Activated CD8-positive, alpha-beta T cell treated with anti-CD3 and anti-CD28 coated beads for 36 hours (primary cell): ENCODE measurements around the gene AHCY. TPM values are rescaled to one million over a fixed set of nuclear protein-coding genes. Genes with fewer than 3 reads are reported as not detected.
"Not testable (repeated sequence)": the region's sequence is repeated elsewhere in the genome, so short reads cannot be mapped to it uniquely, and the experiment has no call there.

ENCODE experiments used
- ATAC-seq: fragments of 200-7000 bp; cut with Tn5 transposase; one replicate; pipeline ENCODE4 v1.10.0; 2021; ENCODE audit warnings: mild to moderate bottlenecking, moderate library complexity
- CTCF ChIA-PET: fragments of 350-600 bp; sonication (Branson Sonifier 250); formaldehyde crosslinking; loops from one replicate; lab custom pipeline; 2021; ENCODE audit warnings: antibody characterized with exemption; lab: Charles Lee
- POLR2A ChIA-PET: fragments of 350-600 bp; sonication (Branson Sonifier 250); formaldehyde crosslinking; loops from one replicate; lab custom pipeline; 2021; ENCODE audit warnings: antibody characterized with exemption; lab: Charles Lee
- DNase-seq: peaks from one replicate; pipeline ENCODE4 v3.0.0-alpha.2; 2020
- H3K27ac Mint-ChIP-seq: one replicate; pipeline ENCODE4 v1.8.0; 2021; ENCODE audit warnings: mild to moderate bottlenecking, mixed read lengths
- H3K27me3 Mint-ChIP-seq: one replicate; pipeline ENCODE4 v1.8.0; 2021; ENCODE audit warnings: mixed read lengths
- H3K36me3 Mint-ChIP-seq: one replicate; pipeline ENCODE4 v1.8.0; 2021; ENCODE audit warnings: low read depth, mixed read lengths
- H3K4me1 Mint-ChIP-seq: one replicate; pipeline ENCODE4 v1.8.0; 2021; ENCODE audit warnings: low read depth, mixed read lengths
- H3K4me3 Mint-ChIP-seq: one replicate; pipeline ENCODE4 v1.8.0; 2021; ENCODE audit warnings: mild to moderate bottlenecking, moderate library complexity, mixed read lengths
- H3K9me3 Mint-ChIP-seq: one replicate; pipeline ENCODE4 v1.8.0; 2021; ENCODE audit warnings: mixed read lengths
- intact Hi-C: fragments of 100-400 bp; cut with micrococcal nuclease; formaldehyde crosslinking; loops from one replicate; pipeline ENCODE4 v1.10.0; 2022
- total RNA-seq, 2 experiments: library from RNA; stranded (reverse); gene quantifications; one replicate each; pipeline ENCODE4 v1.2.3, GENCODE V29; 2021
- TF ChIP-seq, protein P1 (sequence below): fragments of 200-600 bp; IDR thresholded peaks from one replicate; pipeline ENCODE4 v1.8.0; 2022; ENCODE audit warnings: antibody characterized with exemption, mild to moderate bottlenecking

AHCY gene
- total RNA-seq, 2 experiments from 2014 or later = 256 to 258 TPM

DNA sequence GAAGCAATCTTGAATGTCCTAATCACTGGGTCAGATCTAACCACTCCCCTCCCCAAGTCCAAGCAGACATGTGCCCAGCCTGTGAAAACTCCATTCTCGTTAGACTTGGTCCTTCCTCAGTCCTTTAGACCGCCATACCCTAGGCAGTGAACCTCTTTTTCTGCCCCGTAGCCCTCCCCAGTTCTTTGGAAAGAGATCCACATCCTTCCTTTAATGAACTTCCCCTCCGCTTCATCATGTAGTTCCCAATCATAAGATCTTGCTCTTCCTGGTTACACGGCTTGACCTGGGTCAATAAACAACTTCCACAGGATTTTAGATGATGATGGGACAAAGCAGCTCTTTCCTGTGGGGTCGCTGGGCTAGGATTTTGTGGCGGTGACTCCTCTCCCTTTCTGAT lies 9.6 kb downstream of the AHCY start:
- ChIA-PET CTCF (no interaction called here), POLR2A (interaction anchor here (0.9 to 1.6 kb wide), 2 partner anchors 7 to 228 kb away, joined by 3 read pairs; no protein-coding TSS in a partner anchor)
- H3K4me1 Mint-ChIP-seq = peaks cover 3% of the 10 kb centered on the region
- H3K27ac Mint-ChIP-seq = no peak overlapping the region
- no peak overlapping the region for H3K4me3 Mint-ChIP-seq
- TF ChIP-seq, protein P1, sequence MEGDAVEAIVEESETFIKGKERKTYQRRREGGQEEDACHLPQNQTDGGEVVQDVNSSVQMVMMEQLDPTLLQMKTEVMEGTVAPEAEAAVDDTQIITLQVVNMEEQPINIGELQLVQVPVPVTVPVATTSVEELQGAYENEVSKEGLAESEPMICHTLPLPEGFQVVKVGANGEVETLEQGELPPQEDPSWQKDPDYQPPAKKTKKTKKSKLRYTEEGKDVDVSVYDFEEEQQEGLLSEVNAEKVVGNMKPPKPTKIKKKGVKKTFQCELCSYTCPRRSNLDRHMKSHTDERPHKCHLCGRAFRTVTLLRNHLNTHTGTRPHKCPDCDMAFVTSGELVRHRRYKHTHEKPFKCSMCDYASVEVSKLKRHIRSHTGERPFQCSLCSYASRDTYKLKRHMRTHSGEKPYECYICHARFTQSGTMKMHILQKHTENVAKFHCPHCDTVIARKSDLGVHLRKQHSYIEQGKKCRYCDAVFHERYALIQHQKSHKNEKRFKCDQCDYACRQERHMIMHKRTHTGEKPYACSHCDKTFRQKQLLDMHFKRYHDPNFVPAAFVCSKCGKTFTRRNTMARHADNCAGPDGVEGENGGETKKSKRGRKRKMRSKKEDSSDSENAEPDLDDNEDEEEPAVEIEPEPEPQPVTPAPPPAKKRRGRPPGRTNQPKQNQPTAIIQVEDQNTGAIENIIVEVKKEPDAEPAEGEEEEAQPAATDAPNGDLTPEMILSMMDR = no peak
- intact Hi-C loops = no loop called here
- no peaks in the 10 kb centered on the region for H3K9me3 Mint-ChIP-seq
- no peak for ATAC-seq
- no peaks in the 10 kb centered on the region for H3K27me3 Mint-ChIP-seq
- DNase-seq = no peak
- H3K36me3 Mint-ChIP-seq = peaks cover 56% of the 10 kb centered on the region

DNA sequence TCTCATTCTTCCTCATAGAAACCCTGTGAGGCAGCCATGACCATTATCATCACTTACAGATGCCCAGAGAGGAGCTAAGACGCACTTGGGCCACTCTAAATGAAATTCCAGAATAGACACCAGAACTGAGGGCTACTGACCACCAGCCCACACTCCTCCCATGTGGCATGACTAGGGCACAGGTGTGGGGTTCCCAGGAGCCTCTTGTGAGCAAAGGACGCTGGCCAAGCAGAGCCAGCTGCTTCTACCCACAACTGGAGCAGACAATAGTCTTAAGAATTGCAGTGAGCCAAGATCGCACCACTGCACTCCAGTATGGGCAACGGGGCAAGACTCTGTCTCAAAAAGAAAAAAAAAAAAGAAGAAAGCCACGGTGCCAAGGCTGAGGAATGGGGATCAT lies 10.0 kb downstream of the AHCY start:
- DNase-seq (no peak), ATAC-seq (no peak)
- no peak overlapping the region for H3K27ac Mint-ChIP-seq
- H3K9me3 Mint-ChIP-seq = no peaks in the 10 kb centered on the region
- ChIA-PET POLR2A (interaction anchor here (0.9 to 1.6 kb wide), 2 partner anchors 8 to 228 kb away, joined by 3 read pairs; no protein-coding TSS in a partner anchor), CTCF (no interaction called here)
- peaks cover 3% of the 10 kb centered on the region for H3K4me1 Mint-ChIP-seq
- H3K4me3 Mint-ChIP-seq = no peak overlapping the region
- H3K27me3 Mint-ChIP-seq = no peaks in the 10 kb centered on the region
- peaks cover 61% of the 10 kb centered on the region for H3K36me3 Mint-ChIP-seq
- intact Hi-C loops = no loop called here
- TF ChIP-seq, protein P1 = no peak

DNA sequence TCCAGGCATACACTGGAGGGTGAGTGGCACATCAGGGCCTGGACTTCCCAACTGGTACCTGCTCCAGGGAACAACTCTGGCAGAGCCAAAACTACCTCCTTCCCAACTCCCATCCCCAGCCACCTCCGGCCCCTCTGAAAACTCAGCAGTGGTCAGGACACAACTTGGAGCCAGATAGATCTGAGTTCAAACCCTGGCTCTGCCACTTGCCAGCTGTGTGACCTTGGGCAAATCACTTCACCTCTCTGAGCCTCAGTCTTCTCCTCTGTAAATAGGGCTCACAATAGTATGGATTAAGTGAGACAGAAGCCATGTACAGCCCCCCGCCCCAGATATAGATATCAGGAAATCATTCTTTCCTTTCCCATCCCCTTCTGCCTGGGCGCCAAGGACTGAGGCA lies 10.7 kb downstream of the AHCY start:
- intact Hi-C loops = no loop called here
- Mint-ChIP-seq H3K9me3 (no peaks in the 10 kb centered on the region), H3K4me3 (no peak overlapping the region), H3K27ac (no peak overlapping the region), H3K36me3 (peaks cover 64% of the 10 kb centered on the region), H3K27me3 (no peaks in the 10 kb centered on the region), H3K4me1 (peaks cover under 1% of the 10 kb centered on the region)
- ChIA-PET POLR2A (interaction anchor here (1.6 kb wide), 1 partner anchor 9 kb away, joined by 3 read pairs; no protein-coding TSS in a partner anchor), CTCF (no interaction called here)
- TF ChIP-seq, protein P1 = no peak
- ATAC-seq (no peak), DNase-seq (no peak)

- DNase-seq (no peak), ATAC-seq (no peak)
- intact Hi-C loops = no loop called here
- POLR2A ChIA-PET = interaction anchor here (0.7 to 1.4 kb wide), 2 partner anchors 9 to 57 kb away, joined by 3 read pairs; no protein-coding TSS in a partner anchor
- Mint-ChIP-seq H3K4me1 (no peaks in the 10 kb centered on the region), H3K36me3 (peaks cover 70% of the 10 kb centered on the region), H3K9me3 (no peaks in the 10 kb centered on the region), H3K27ac (no peak overlapping the region), H3K27me3 (no peaks in the 10 kb centered on the region), H3K4me3 (no peak overlapping the region)
- CTCF ChIA-PET = no interaction called here
- TF ChIP-seq, protein P1 = no peak
Observed at GRCh38 chr20:34290471-34290870, 12.7 kb downstream of the AHCY start.

DNA sequence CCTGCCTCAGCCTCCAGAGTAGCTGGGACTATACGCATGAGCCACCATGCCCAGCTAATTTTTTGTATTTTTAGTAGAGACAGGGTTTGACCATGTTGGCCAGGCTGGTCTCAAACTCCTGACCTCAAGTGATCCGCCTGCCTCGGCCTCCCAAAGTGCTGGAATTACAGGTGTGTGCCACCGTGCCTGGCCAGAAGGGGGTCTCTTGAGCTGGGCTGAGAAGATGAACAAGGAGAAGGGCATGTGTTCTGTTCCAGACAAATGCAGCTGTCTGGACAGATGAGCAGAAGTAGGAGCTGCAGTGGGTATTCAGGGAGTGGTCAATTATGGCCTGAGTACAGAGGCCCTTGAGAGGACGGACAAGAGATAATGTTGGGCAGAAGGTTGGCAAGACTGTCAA lies 15.7 kb downstream of the AHCY start:
- CTCF ChIA-PET = interaction anchor here (1.2 to 1.7 kb wide), 3 partner anchors 26 to 97 kb away, joined by 3 to 8 read pairs (median 4); no protein-coding TSS in a partner anchor
- ATAC-seq, POLR2A ChIA-PET, H3K4me1 Mint-ChIP-seq, H3K9me3 Mint-ChIP-seq, H3K27me3 Mint-ChIP-seq, H3K4me3 Mint-ChIP-seq, DNase-seq, intact Hi-C loops, H3K27ac Mint-ChIP-seq: not testable (repeated sequence)
- H3K36me3 Mint-ChIP-seq = peaks cover 61% of the 10 kb centered on the region
